CD14-positive monocyte (primary cell): ENCODE measurements around the gene RETREG3. TPM values are rescaled to one million over a fixed set of nuclear protein-coding genes. Genes with fewer than 3 reads are reported as not detected.

Source experiments
- DNase-seq, 3 donors: peaks; one replicate each; pipeline ENCODE4 v3.0.0-alpha.2; 2011 to 2022
- H2AFZ ChIP-seq: 2 replicates; pipeline ENCODE4 v1.6.0; 2012; ENCODE audit warnings: mild to moderate bottlenecking, low read depth, low read length, inconsistent platforms; ENCODE audit not compliant: insufficient read depth, poor library complexity, severe bottlenecking
- H3K27ac ChIP-seq, 2 donors: 1 replicate in 1 of 2; 2 replicates in 1 of 2; pipeline ENCODE4 v1.5.1; 2012 to 2013; ENCODE audit warnings: low read length in 2 of 2, control low read depth in 1 of 2, inconsistent platforms in 1 of 2, low read depth in 1 of 2, mild to moderate bottlenecking in 1 of 2
- H3K27me3 ChIP-seq, 2 donors: one replicate each; pipeline versions ENCODE4 v1.6.0 to v1.6.1; 2011 to 2013; ENCODE audit warnings: low read length in 2 of 2; ENCODE audit not compliant: control insufficient read depth in 2 of 2, insufficient read depth in 2 of 2
- H3K36me3 ChIP-seq, 2 donors: replicated peaks in 1 of 2; 1 replicate in 1 of 2; 2 replicates in 1 of 2; pipeline versions ENCODE4 v1.5.1 to v1.6.1; 2012 to 2013; ENCODE audit warnings: low read length in 2 of 2, control low read depth in 1 of 2, inconsistent platforms in 1 of 2, mild to moderate bottlenecking in 1 of 2; ENCODE audit not compliant: insufficient read depth in 2 of 2, control insufficient read depth in 1 of 2
- H3K4me1 ChIP-seq, 2 donors: 1 replicate in 1 of 2; 2 replicates in 1 of 2; pipeline versions ENCODE4 v1.5.1 to v1.6.1; 2012 to 2013; ENCODE audit warnings: low read length in 2 of 2, control low read depth in 1 of 2, inconsistent platforms in 1 of 2, mild to moderate bottlenecking in 1 of 2, moderate library complexity in 1 of 2; ENCODE audit not compliant: insufficient read depth in 2 of 2, control insufficient read depth in 1 of 2
- H3K4me2 ChIP-seq: replicated peaks from 2 replicates; pipeline ENCODE3; 2012; ENCODE audit warnings: low read length, moderate library complexity, mild to moderate bottlenecking; ENCODE audit not compliant: poor library complexity, severe bottlenecking; ENCODE audit errors: extremely low read depth
- H3K4me3 ChIP-seq, 3 experiments: fragments of 200-600 bp in 1 of 3; sonication (generic) in 1 of 3; replicated peaks in 1 of 3; 1 replicate in 2 of 3; 2 replicates in 1 of 3; pipeline ENCODE4 v1.5.1; 2011 to 2013; ENCODE audit warnings: low read length in 3 of 3, mild to moderate bottlenecking in 3 of 3, control low read depth in 2 of 3, low read depth in 2 of 3, inconsistent platforms in 1 of 3, moderate library complexity in 1 of 3
- H3K79me2 ChIP-seq: 2 replicates; pipeline ENCODE4 v1.6.0; 2012; ENCODE audit warnings: mild to moderate bottlenecking, control low read depth, inconsistent platforms, low read length, moderate library complexity; ENCODE audit not compliant: insufficient read depth
- H3K9ac ChIP-seq: 2 replicates; pipeline ENCODE4 v1.6.0; 2017; ENCODE audit warnings: low read length, mild to moderate bottlenecking; ENCODE audit not compliant: insufficient read depth, poor library complexity, severe bottlenecking
- H3K9me3 ChIP-seq, 2 donors: replicated peaks in 1 of 2; 1 replicate in 1 of 2; 2 replicates in 1 of 2; pipeline versions ENCODE4 v1.5.1 to v1.6.1; 2012 to 2013; ENCODE audit warnings: low read length in 2 of 2, control low read depth in 1 of 2; ENCODE audit not compliant: control insufficient read depth in 1 of 2, insufficient read depth in 1 of 2
- H4K20me1 ChIP-seq: 2 replicates; pipeline ENCODE4 v1.6.0; 2012; ENCODE audit warnings: mild to moderate bottlenecking, low read length, control low read depth, moderate library complexity; ENCODE audit not compliant: insufficient read depth
- H3K27ac Mint-ChIP-seq, 7 donors: one replicate each; pipeline ENCODE4 v1.8.0; 2020; ENCODE audit warnings: mild to moderate bottlenecking in 7 of 7, mixed read lengths in 7 of 7, moderate library complexity in 6 of 7, inconsistent platforms in 2 of 7
- H3K27me3 Mint-ChIP-seq, 3 donors: one replicate each; pipeline ENCODE4 v1.8.0; 2021 to 2022; ENCODE audit warnings: low read depth in 3 of 3, mild to moderate bottlenecking in 3 of 3, mixed read lengths in 3 of 3, moderate library complexity in 3 of 3, inconsistent platforms in 1 of 3
- H3K36me3 Mint-ChIP-seq, 2 donors: one replicate each; pipeline ENCODE4 v1.8.0; 2020; ENCODE audit warnings: mixed read lengths in 2 of 2, inconsistent platforms in 1 of 2, mild to moderate bottlenecking in 1 of 2
- H3K4me1 Mint-ChIP-seq: one replicate; pipeline ENCODE4 v1.8.0; 2020; ENCODE audit warnings: mild to moderate bottlenecking, mixed read lengths
- H3K4me3 Mint-ChIP-seq, 2 donors: one replicate each; pipeline ENCODE4 v1.8.0; 2020; ENCODE audit warnings: mild to moderate bottlenecking in 2 of 2, mixed read lengths in 2 of 2, moderate library complexity in 1 of 2
- H3K9me3 Mint-ChIP-seq, 7 donors: one replicate each; pipeline ENCODE4 v1.8.0; 2020 to 2022; ENCODE audit warnings: mixed read lengths in 7 of 7, mild to moderate bottlenecking in 6 of 7, moderate library complexity in 6 of 7, inconsistent platforms in 2 of 7
- WGBS: methylation state at CpG from one replicate; pipeline ENCODE4 v1.1.5; 2013; ENCODE audit warnings: missing lambda C conversion rate; ENCODE audit not compliant: insufficient coverage; 5-methylcytosine and 5-hydroxymethylcytosine counted together
- intact Hi-C, 2 donors: fragments of 100-400 bp; cut with micrococcal nuclease; formaldehyde crosslinking; loops; one replicate each; pipeline versions ENCODE4 v1.15.0 to v1.15.1; 2023
- polyA plus RNA-seq, 3 donors: library from polyadenylated mRNA; depleted of rRNA in 1 of 3; unstranded in 2 of 3; stranded (reverse) in 1 of 3; fragments of 300-500 nt in 2 of 3; fragments of >200 nt in 1 of 3; fragmentation: Illumina TruSeq in 2 of 3; gene quantifications; 1 replicate in 2 of 3; 2 replicates in 1 of 3; pipeline ENCODE4 v1.2.3, GENCODE V29; 2012 to 2021
- TF ChIP-seq, protein P1 (sequence below): fragments of 200-600 bp; IDR thresholded peaks from one replicate; pipeline ENCODE4 v1.8.0; 2022; ENCODE audit warnings: antibody characterized with exemption, mild to moderate bottlenecking

RETREG3 gene
- polyA plus RNA-seq, 3 donors = 34.0 to 69.9 (median 69.9) TPM

- peak overlapping the region; percentile 92 for H3K9ac ChIP-seq
- peaks cover 49 to 58% of the 10 kb centered on the region in 2 donors for H3K36me3 ChIP-seq
- TF ChIP-seq, protein P1, sequence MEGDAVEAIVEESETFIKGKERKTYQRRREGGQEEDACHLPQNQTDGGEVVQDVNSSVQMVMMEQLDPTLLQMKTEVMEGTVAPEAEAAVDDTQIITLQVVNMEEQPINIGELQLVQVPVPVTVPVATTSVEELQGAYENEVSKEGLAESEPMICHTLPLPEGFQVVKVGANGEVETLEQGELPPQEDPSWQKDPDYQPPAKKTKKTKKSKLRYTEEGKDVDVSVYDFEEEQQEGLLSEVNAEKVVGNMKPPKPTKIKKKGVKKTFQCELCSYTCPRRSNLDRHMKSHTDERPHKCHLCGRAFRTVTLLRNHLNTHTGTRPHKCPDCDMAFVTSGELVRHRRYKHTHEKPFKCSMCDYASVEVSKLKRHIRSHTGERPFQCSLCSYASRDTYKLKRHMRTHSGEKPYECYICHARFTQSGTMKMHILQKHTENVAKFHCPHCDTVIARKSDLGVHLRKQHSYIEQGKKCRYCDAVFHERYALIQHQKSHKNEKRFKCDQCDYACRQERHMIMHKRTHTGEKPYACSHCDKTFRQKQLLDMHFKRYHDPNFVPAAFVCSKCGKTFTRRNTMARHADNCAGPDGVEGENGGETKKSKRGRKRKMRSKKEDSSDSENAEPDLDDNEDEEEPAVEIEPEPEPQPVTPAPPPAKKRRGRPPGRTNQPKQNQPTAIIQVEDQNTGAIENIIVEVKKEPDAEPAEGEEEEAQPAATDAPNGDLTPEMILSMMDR = no peak
- WGBS = 51% methylated on average over 18 of the region's 28 CpGs
- no peak for DNase-seq
- Mint-ChIP-seq H3K27me3 (peaks cover 0 to 2% (median 1%) of the 10 kb centered on the region in 3 donors), H3K36me3 (peaks cover 51 to 60% of the 10 kb centered on the region in 2 donors), H3K9me3 (peaks cover 0 to 3% (median 0%) of the 10 kb centered on the region in 7 donors), H3K4me1 (peaks cover 39% of the 10 kb centered on the region), H3K27ac (peak overlapping the region; percentile 85 to 97 (median 95)), H3K4me3 (peak overlapping the region; percentile 93 to 96)
- H3K4me1 ChIP-seq = peaks cover 44 to 58% of the 10 kb centered on the region in 2 donors
- H3K27me3 ChIP-seq = no peaks in the 10 kb centered on the region
- H4K20me1 ChIP-seq = peaks cover 60% of the 10 kb centered on the region
- intact Hi-C loops = loop anchor here (5.0 kb wide), 2 partner anchors 41 to 431 kb away; partner anchors contain the start of genes RETREG3 (in 1 of the 2), RPL27 (in 1 of the 2) and TUBG1 (in 1 of the 2)
- H3K79me2 ChIP-seq = peaks cover 71% of the 10 kb centered on the region
- H3K4me3 ChIP-seq = peak overlapping the region; percentile 94 to 97 (median 97)
- peak overlapping the region; percentile 84 for H2AFZ ChIP-seq
- H3K27ac ChIP-seq = peak overlapping the region; percentile 84 to 94
- no peaks in the 10 kb centered on the region for H3K9me3 ChIP-seq
- peak overlapping the region; percentile 78 for H3K4me2 ChIP-seq
Observed at GRCh38 chr17:42566215-42566882, 42.8 kb downstream of the RETREG3 start.

- peak overlapping the region in 4 of 7 donors; percentile 30 to 96 (median 90) for H3K27ac Mint-ChIP-seq
- H3K4me2 ChIP-seq = no peak overlapping the region
- intact Hi-C loops = loop anchor here (5.0 kb wide), 2 partner anchors 42 to 432 kb away; partner anchors contain the start of genes RETREG3 (in 1 of the 2), RPL27 (in 1 of the 2) and TUBG1 (in 1 of the 2)
- DNase-seq = no peak
- H3K4me3 Mint-ChIP-seq = no peak overlapping the region
- WGBS = 99% methylated on average over 11 of the region's 16 CpGs
- H2AFZ ChIP-seq = no peak overlapping the region
- H3K9me3 ChIP-seq = no peaks in the 10 kb centered on the region
- H3K9me3 Mint-ChIP-seq = peaks cover 0 to 3% (median 0%) of the 10 kb centered on the region in 7 donors
- peaks cover 44 to 59% of the 10 kb centered on the region in 2 donors for H3K4me1 ChIP-seq
- H3K79me2 ChIP-seq = peaks cover 65% of the 10 kb centered on the region
- peaks cover 39% of the 10 kb centered on the region for H3K4me1 Mint-ChIP-seq
- H3K27ac ChIP-seq = peak overlapping the region in 1 of 2 donors; percentile 94
- peaks cover 43 to 51% of the 10 kb centered on the region in 2 donors for H3K36me3 ChIP-seq
- no peak overlapping the region for H3K9ac ChIP-seq
- peaks cover 0 to 2% (median 1%) of the 10 kb centered on the region in 3 donors for H3K27me3 Mint-ChIP-seq
- H3K36me3 Mint-ChIP-seq = peaks cover 44 to 54% of the 10 kb centered on the region in 2 donors
- peaks cover 53% of the 10 kb centered on the region for H4K20me1 ChIP-seq
- no peak overlapping the region for H3K4me3 ChIP-seq
- no peaks in the 10 kb centered on the region for H3K27me3 ChIP-seq
- TF ChIP-seq, protein P1 = no peak
Observed at GRCh38 chr17:42565523-42566214, 43.5 kb downstream of the RETREG3 start.
